ENCODE data around the gene PRKCB. TPM values are rescaled to one million over a fixed set of nuclear protein-coding genes. Genes with fewer than 3 reads are reported as not detected.

PRKCB gene
- total RNA-seq, 1 experiment from 2014 or later = 0.89 TPM

- H3K9me2 ChIP-seq (ENCODE audit: insufficient read depth) = no peaks in the 10 kb centered on the region
- H3K9ac ChIP-seq (ENCODE audit: low read length) = no peak overlapping the region
- H3K79me2 ChIP-seq (ENCODE audit: insufficient read depth, low read length) = no peaks in the 10 kb centered on the region
- H3K36me3 ChIP-seq (ENCODE audit: control insufficient read depth in 1 of 2, insufficient read depth in 2 of 2, low read length in 2 of 2) = no peaks in the 10 kb centered on the region
- H3K4me1 ChIP-seq (ENCODE audit: control insufficient read depth in 1 of 2, insufficient read depth in 2 of 2, low read length in 2 of 2) = no peaks in the 10 kb centered on the region
- BruUV-seq (replicated peaks) = no TSS peak
- no peak overlapping the region for H2AFZ ChIP-seq (ENCODE audit: low read depth, low read length, poor library complexity, severe bottlenecking)
- intact Hi-C loops (cut with micrococcal nuclease) = no loop called here
- DNase-seq (ENCODE audit: low read depth, low spot score) (no peak), ATAC-seq (peak; percentile 67)
- H3K9me3 ChIP-seq (ENCODE audit: control insufficient read depth in 1 of 2, insufficient read depth in 1 of 2, low read depth in 1 of 2, low read length in 2 of 2) = no peaks in the 10 kb centered on the region
- no peak overlapping the region for H3K4me2 ChIP-seq (ENCODE audit: low read length)
- H3K27me3 ChIP-seq (ENCODE audit: insufficient read depth, low read length) = peaks cover 30% of the 10 kb centered on the region
- POLR2A ChIA-PET = no interaction called here
- CTCF ChIA-PET = no interaction called here
- no peaks in the 10 kb centered on the region for H4K20me1 ChIP-seq (ENCODE audit: insufficient read depth)
- H3K4me3 ChIP-seq (replicated peaks in 1 of 2; ENCODE audit: low read depth in 1 of 2, low read length in 2 of 2) = no peak overlapping the region
- RAD21 ChIA-PET (ENCODE audit: low non-redundant PET in 1 of 2, low total read pairs in 2 of 2, uncharacterized antibody in 2 of 2, unreplicated experiment in 2 of 2) = no interaction called here
- no peak overlapping the region for H3K27ac ChIP-seq (ENCODE audit: low read depth, low read length)
- TF ChIP-seq CEBPB (IDR thresholded peaks at IDR 0.05; ENCODE audit: low read depth) (no peak), REST (IDR thresholded peaks at IDR 0.05; ENCODE audit: low read depth) (peak; percentile 65)
Measured at GRCh38 chr16:23974223-23974622, 138.4 kb downstream of the PRKCB start.

GRCh38 chr16:23975293-23975692 lies 139.5 kb downstream of the PRKCB start:
- no peaks in the 10 kb centered on the region for H3K36me3 ChIP-seq (ENCODE audit: control insufficient read depth in 1 of 2, insufficient read depth in 2 of 2, low read length in 2 of 2)
- BruUV-seq (replicated peaks) = no TSS peak
- H3K27me3 ChIP-seq (ENCODE audit: insufficient read depth, low read length) = peaks cover 36% of the 10 kb centered on the region
- no peak for ATAC-seq
- CTCF ChIA-PET = no interaction called here
- DNase-seq (ENCODE audit: low read depth, low spot score) = no peak
- TF ChIP-seq SIN3A (IDR thresholded peaks at IDR 0.05; ENCODE audit: low read depth) = no peak
- no peak for TF ChIP-seq ZFX (IDR thresholded peaks at IDR 0.05)
- no peak for TF ChIP-seq SP1 (IDR thresholded peaks at IDR 0.05; ENCODE audit: low read depth)
- TF ChIP-seq EZH2phosphoT487 (IDR thresholded peaks at IDR 0.05; ENCODE audit: borderline replicate concordance) = no peak
- TF ChIP-seq ATF3 (IDR thresholded peaks at IDR 0.05) = no peak
- TF ChIP-seq ZNF274 (IDR thresholded peaks at IDR 0.05; ENCODE audit: low read depth, low read length) = no peak
- no peak for TF ChIP-seq JUND (IDR thresholded peaks at IDR 0.05)
- no peak for TF ChIP-seq SRF (IDR thresholded peaks at IDR 0.05; ENCODE audit: low read depth)
- no peak for TF ChIP-seq FOSL1 (IDR thresholded peaks at IDR 0.05; ENCODE audit: low read depth)
- H4K20me1 ChIP-seq (ENCODE audit: insufficient read depth) = no peaks in the 10 kb centered on the region
- no peak overlapping the region for H3K4me2 ChIP-seq (ENCODE audit: low read length)
- no peaks in the 10 kb centered on the region for H3K9me2 ChIP-seq (ENCODE audit: insufficient read depth)
- no peak overlapping the region for H3K9ac ChIP-seq (ENCODE audit: low read length)
- no peaks in the 10 kb centered on the region for H3K9me3 ChIP-seq (ENCODE audit: control insufficient read depth in 1 of 2, insufficient read depth in 1 of 2, low read depth in 1 of 2, low read length in 2 of 2)
- intact Hi-C loops (cut with micrococcal nuclease) = no loop called here
- RAD21 ChIA-PET (ENCODE audit: low non-redundant PET in 1 of 2, low total read pairs in 2 of 2, uncharacterized antibody in 2 of 2, unreplicated experiment in 2 of 2) = no interaction called here
- H3K79me2 ChIP-seq (ENCODE audit: insufficient read depth, low read length) = no peaks in the 10 kb centered on the region
- H3K27ac ChIP-seq (ENCODE audit: low read depth, low read length) = no peak overlapping the region
- H3K4me3 ChIP-seq (replicated peaks in 1 of 2; ENCODE audit: low read depth in 1 of 2, low read length in 2 of 2) = no peak overlapping the region
- POLR2A ChIA-PET = no interaction called here
- H2AFZ ChIP-seq (ENCODE audit: low read depth, low read length, poor library complexity, severe bottlenecking) = no peak overlapping the region
- no peaks in the 10 kb centered on the region for H3K4me1 ChIP-seq (ENCODE audit: control insufficient read depth in 1 of 2, insufficient read depth in 2 of 2, low read length in 2 of 2)

Data from HCT116 (cell line).